PC-3 (cell line): Measurements from ENCODE around the gene ATP5F1A. TPM values are rescaled to one million over a fixed set of nuclear protein-coding genes. Genes with fewer than 3 reads are reported as not detected.
"Not testable (repeated sequence)": the region's sequence is repeated elsewhere in the genome, so short reads cannot be mapped to it uniquely, and the experiment has no call there.

Source experiments
- ATAC-seq: fragments of 200-7000 bp; cut with Tn5 transposase; 2 replicates; pipeline ENCODE4 v1.9.1; 2020; ENCODE audit warnings: mild to moderate bottlenecking, moderate library complexity
- BruUV-seq: library from RNA; stranded (reverse); fragments of 400-500 nt; replicated peaks from 2 replicates; lab custom pipeline; 2021; lab: Mats Ljungman, UMichigan
- CTCF ChIA-PET: fragments of 300-600 bp; sonication (Branson Sonifier 250); formaldehyde crosslinking; loops from one replicate; lab custom pipeline; 2022; ENCODE audit warnings: antibody characterized with exemption; lab: Charles Lee
- POLR2A ChIA-PET: fragments of 300-600 bp; sonication (Branson Sonifier 250); formaldehyde crosslinking; loops from one replicate; lab custom pipeline; 2022; ENCODE audit warnings: antibody characterized with exemption; ENCODE audit not compliant: unreplicated experiment; lab: Charles Lee
- DNase-seq: peaks from one replicate; pipeline ENCODE4 v3.0.0-alpha.2; 2015
- H2AFZ ChIP-seq: fragments of 300-600 bp; sonication (generic); 2 replicates; pipeline ENCODE4 v1.6.0; 2016; ENCODE audit warnings: antibody characterized with exemption, low read length
- H3F3A ChIP-seq: fragments of 300-600 bp; sonication (generic); one replicate; pipeline ENCODE4 v1.6.0; 2017; ENCODE audit warnings: antibody characterized with exemption, low read length, control low read depth, mild to moderate bottlenecking; ENCODE audit not compliant: unreplicated experiment
- H3K27ac ChIP-seq: fragments of 300-600 bp; sonication (generic); 2 replicates; pipeline ENCODE4 v1.5.1; 2016; ENCODE audit warnings: mild to moderate bottlenecking, low read length
- H3K27me3 ChIP-seq: fragments of 300-600 bp; sonication (generic); 2 replicates; pipeline ENCODE4 v1.6.1; 2016; ENCODE audit warnings: low read length, mixed read lengths
- H3K36me3 ChIP-seq: fragments of 300-600 bp; sonication (generic); 2 replicates; pipeline ENCODE4 v1.6.1; 2016; ENCODE audit warnings: low read depth, mixed run types, low read length, mixed read lengths
- H3K4me1 ChIP-seq: fragments of 300-600 bp; sonication (generic); 2 replicates; pipeline ENCODE4 v1.5.1; 2016; ENCODE audit warnings: low read length; ENCODE audit not compliant: insufficient read depth
- H3K4me2 ChIP-seq: fragments of 300-600 bp; sonication (generic); 2 replicates; pipeline ENCODE4 v1.6.0; 2016; ENCODE audit warnings: low read length
- H3K4me3 ChIP-seq: fragments of 300-600 bp; sonication (generic); 2 replicates; pipeline ENCODE4 v1.5.1; 2016; ENCODE audit warnings: mild to moderate bottlenecking, low read length, mixed read lengths
- H3K79me2 ChIP-seq: fragments of 300-600 bp; sonication (generic); 2 replicates; pipeline ENCODE4 v1.6.1; 2017; ENCODE audit warnings: low read length, mixed read lengths
- H3K9ac ChIP-seq: fragments of 300-600 bp; sonication (generic); 2 replicates; pipeline ENCODE4 v1.6.0; 2016; ENCODE audit warnings: mild to moderate bottlenecking, low read length
- H3K9me2 ChIP-seq: fragments of 300-600 bp; sonication (generic); replicated peaks from 2 replicates; pipeline ENCODE4 v1.6.1; 2016; ENCODE audit warnings: mixed run types, low read length, mixed read lengths
- H3K9me3 ChIP-seq: fragments of 300-600 bp; sonication (generic); 2 replicates; pipeline ENCODE4 v1.6.1; 2016; ENCODE audit warnings: low read length, mixed read lengths
- H4K20me1 ChIP-seq: fragments of 300-600 bp; sonication (generic); 2 replicates; pipeline ENCODE4 v1.6.1; 2016; ENCODE audit warnings: low read length, mixed read lengths
- EZH2 ChIP-seq: fragments of 300-600 bp; sonication (generic); IDR thresholded peaks from one replicate; pipeline ENCODE4 v1.6.1; 2017; ENCODE audit warnings: antibody characterized with exemption, mild to moderate bottlenecking, low read length; ENCODE audit not compliant: unreplicated experiment
- EZH2phosphoT487 ChIP-seq: fragments of 300-600 bp; sonication (generic); IDR thresholded peaks from 2 replicates; pipeline ENCODE4 v1.6.1; 2018; ENCODE audit warnings: mild to moderate bottlenecking, antibody characterized with exemption, low read length, borderline replicate concordance
- intact Hi-C: fragments of 100-400 bp; cut with micrococcal nuclease; formaldehyde crosslinking; loops from 2 replicates; pipeline ENCODE4 v1.9.0; 2023
- total RNA-seq: library from RNA; depleted of rRNA; stranded (reverse); fragments of >200 nt; gene quantifications from 2 replicates; pipeline ENCODE4 v1.2.3, GENCODE V29; 2014
- TF ChIP-seq, protein P1 (sequence below): fragments of 300-600 bp; sonication (generic); conservative IDR thresholded peaks from 2 replicates; pipeline ENCODE4 v1.5.1; 2017; ENCODE audit warnings: antibody characterized with exemption, low read depth, mild to moderate bottlenecking, low read length

The ATP5F1A gene
- total RNA-seq, 1 experiment from 2014 or later: 243 TPM

- H3K9me2 ChIP-seq: no peaks in the 10 kb centered on the region
- no peaks in the 10 kb centered on the region for H3K79me2 ChIP-seq
- no peak overlapping the region for H3K4me3 ChIP-seq
- H3K9ac ChIP-seq: no peak overlapping the region
- H2AFZ ChIP-seq: no peak overlapping the region
- no peaks in the 10 kb centered on the region for H4K20me1 ChIP-seq
- BruUV-seq: no TSS peak
- CTCF ChIA-PET: no interaction called here
- DNase-seq: no peak
- H3K27ac ChIP-seq: no peak overlapping the region
- no peak for ATAC-seq
- no peak overlapping the region for H3K4me2 ChIP-seq
- H3K9me3 ChIP-seq: no peaks in the 10 kb centered on the region
- intact Hi-C loops: no loop called here
- H3K27me3 ChIP-seq: no peaks in the 10 kb centered on the region
- POLR2A ChIA-PET: no interaction called here
- TF ChIP-seq EZH2 (no peak), EZH2phosphoT487 (no peak)
- TF ChIP-seq, protein P1, sequence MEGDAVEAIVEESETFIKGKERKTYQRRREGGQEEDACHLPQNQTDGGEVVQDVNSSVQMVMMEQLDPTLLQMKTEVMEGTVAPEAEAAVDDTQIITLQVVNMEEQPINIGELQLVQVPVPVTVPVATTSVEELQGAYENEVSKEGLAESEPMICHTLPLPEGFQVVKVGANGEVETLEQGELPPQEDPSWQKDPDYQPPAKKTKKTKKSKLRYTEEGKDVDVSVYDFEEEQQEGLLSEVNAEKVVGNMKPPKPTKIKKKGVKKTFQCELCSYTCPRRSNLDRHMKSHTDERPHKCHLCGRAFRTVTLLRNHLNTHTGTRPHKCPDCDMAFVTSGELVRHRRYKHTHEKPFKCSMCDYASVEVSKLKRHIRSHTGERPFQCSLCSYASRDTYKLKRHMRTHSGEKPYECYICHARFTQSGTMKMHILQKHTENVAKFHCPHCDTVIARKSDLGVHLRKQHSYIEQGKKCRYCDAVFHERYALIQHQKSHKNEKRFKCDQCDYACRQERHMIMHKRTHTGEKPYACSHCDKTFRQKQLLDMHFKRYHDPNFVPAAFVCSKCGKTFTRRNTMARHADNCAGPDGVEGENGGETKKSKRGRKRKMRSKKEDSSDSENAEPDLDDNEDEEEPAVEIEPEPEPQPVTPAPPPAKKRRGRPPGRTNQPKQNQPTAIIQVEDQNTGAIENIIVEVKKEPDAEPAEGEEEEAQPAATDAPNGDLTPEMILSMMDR: no peak
- H3F3A ChIP-seq: no peaks in the 10 kb centered on the region
- H3K4me1 ChIP-seq: no peaks in the 10 kb centered on the region
- H3K36me3 ChIP-seq: no peaks in the 10 kb centered on the region
Measured at GRCh38 chr18:46140173-46140572, 42.1 kb upstream of the ATP5F1A start.

DNA sequence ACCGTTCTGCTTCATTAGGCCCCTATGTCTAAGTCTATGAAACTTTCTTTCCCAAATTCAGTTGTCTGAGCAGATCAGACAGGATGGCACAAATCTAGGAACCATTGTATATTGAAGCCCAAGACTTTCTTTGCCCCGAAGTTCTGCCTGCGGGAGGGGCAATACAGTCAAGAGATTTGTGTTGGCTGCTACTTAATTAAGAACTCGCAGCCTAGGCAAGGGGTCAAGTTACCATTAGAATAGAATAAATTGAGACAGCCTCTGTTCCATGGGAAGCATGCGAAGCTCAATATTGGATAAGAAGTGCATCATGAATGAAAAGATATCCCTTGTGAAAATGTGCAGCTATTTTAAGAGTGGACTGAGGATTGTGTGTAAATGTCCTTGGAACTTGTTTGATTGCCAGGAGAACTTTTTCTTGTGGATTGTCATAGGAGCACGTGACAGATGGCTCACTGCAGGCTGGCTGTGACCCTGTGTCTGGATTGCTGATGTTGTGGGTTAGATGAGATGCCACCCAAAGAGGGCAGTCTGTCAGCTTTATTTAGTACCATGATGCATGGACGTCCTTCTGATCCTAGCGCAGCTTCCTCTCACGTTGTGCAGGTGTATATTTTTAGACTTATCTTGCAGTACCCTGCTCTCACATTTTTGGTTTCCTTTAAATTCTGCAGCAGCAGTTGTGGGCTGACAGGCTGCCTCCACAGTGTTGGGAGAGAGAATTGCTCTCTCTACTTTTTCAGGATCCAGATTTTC lies 37.0 kb upstream of the ATP5F1A start:
- no peaks in the 10 kb centered on the region for H3K27me3 ChIP-seq
- H3K9me2 ChIP-seq: no peaks in the 10 kb centered on the region
- ChIA-PET POLR2A (no interaction called here), CTCF (no interaction called here)
- no peaks in the 10 kb centered on the region for H3K79me2 ChIP-seq
- H3K4me1 ChIP-seq: no peaks in the 10 kb centered on the region
- no peaks in the 10 kb centered on the region for H4K20me1 ChIP-seq
- no peak overlapping the region for H3K9ac ChIP-seq
- TF ChIP-seq EZH2: no peak
- TF ChIP-seq, protein P1: no peak
- no peak for TF ChIP-seq EZH2phosphoT487
- no peaks in the 10 kb centered on the region for H3K36me3 ChIP-seq
- DNase-seq (no peak), ATAC-seq (no peak)
- no peak overlapping the region for H3K4me3 ChIP-seq
- H3K27ac ChIP-seq: no peak overlapping the region
- H3K9me3 ChIP-seq: no peaks in the 10 kb centered on the region
- no peak overlapping the region for H3K4me2 ChIP-seq
- H3F3A ChIP-seq: no peaks in the 10 kb centered on the region
- intact Hi-C loops: no loop called here
- no TSS peak for BruUV-seq
- no peak overlapping the region for H2AFZ ChIP-seq

GRCh38 chr18:46133534-46133933 lies 35.4 kb upstream of the ATP5F1A start:
- Histone ChIP-seq H4K20me1 (no peaks in the 10 kb centered on the region), H2AFZ (no peak overlapping the region), H3K4me3 (no peak overlapping the region), H3K27me3 (no peaks in the 10 kb centered on the region), H3K9me3 (no peaks in the 10 kb centered on the region), H3K9ac (no peak overlapping the region), H3K9me2 (no peaks in the 10 kb centered on the region), H3F3A (no peaks in the 10 kb centered on the region), H3K79me2 (no peaks in the 10 kb centered on the region), H3K4me2 (no peak overlapping the region), H3K36me3 (no peaks in the 10 kb centered on the region), H3K27ac (no peak overlapping the region), H3K4me1 (no peaks in the 10 kb centered on the region)
- TF ChIP-seq EZH2: no peak
- no peak for TF ChIP-seq EZH2phosphoT487
- TF ChIP-seq, protein P1: no peak
- DNase-seq (no peak), ATAC-seq (no peak)
- BruUV-seq: no TSS peak
- POLR2A ChIA-PET: interaction anchor here (0.7 kb wide), 1 partner anchor 40 kb away, joined by 18 read pairs; a partner anchor contains a TSS
- intact Hi-C loops: no loop called here
- CTCF ChIA-PET: no interaction called here

GRCh38 chr18:46130549-46130948 lies 32.5 kb upstream of the ATP5F1A start:
- H3K79me2 ChIP-seq, H3K9me3 ChIP-seq, H3K36me3 ChIP-seq, BruUV-seq, H4K20me1 ChIP-seq, H3K4me1 ChIP-seq, H3K9ac ChIP-seq, intact Hi-C loops, DNase-seq, H2AFZ ChIP-seq, POLR2A ChIA-PET, H3K4me2 ChIP-seq, H3F3A ChIP-seq, H3K4me3 ChIP-seq, H3K27ac ChIP-seq, ATAC-seq, CTCF ChIA-PET, H3K27me3 ChIP-seq, H3K9me2 ChIP-seq: not testable (repeated sequence)
